Lower lobe of right lung (tissue), 2 donors: ENCODE data around the gene PABPN1. TPM values are rescaled to one million over a fixed set of nuclear protein-coding genes. Genes with fewer than 3 reads are reported as not detected.

Experiments
- ATAC-seq, 2 donors: fragments of 200-7000 bp; cut with Tn5 transposase; one replicate each; pipeline ENCODE4 v1.9.1; 2020 to 2022; ENCODE audit warnings: mild to moderate bottlenecking in 2 of 2, moderate library complexity in 2 of 2
- DNase-seq: peaks from one replicate; pipeline ENCODE4 v3.0.0-alpha.2; 2020
- H3K27ac ChIP-seq: fragments of 200-600 bp; one replicate; pipeline ENCODE4 v1.8.0; 2022
- H3K27me3 ChIP-seq: fragments of 200-600 bp; one replicate; pipeline ENCODE4 v1.8.0; 2022; ENCODE audit warnings: low read depth
- H3K36me3 ChIP-seq: fragments of 200-600 bp; one replicate; pipeline ENCODE4 v1.8.0; 2022; ENCODE audit warnings: mild to moderate bottlenecking
- H3K4me1 ChIP-seq: fragments of 200-600 bp; one replicate; pipeline ENCODE4 v1.8.0; 2022
- H3K4me3 ChIP-seq: fragments of 200-600 bp; one replicate; pipeline ENCODE4 v1.8.0; 2022; ENCODE audit warnings: mild to moderate bottlenecking
- H3K9me3 ChIP-seq: fragments of 200-600 bp; one replicate; pipeline ENCODE4 v1.8.0; 2022
- intact Hi-C: fragments of 100-400 bp; cut with DNase I; formaldehyde crosslinking; loops from one replicate; pipeline ENCODE4 v1.11.0; 2022
- total RNA-seq: library from RNA; stranded (reverse); fragmentation: NEBNext Ultra II Directional; extraction: Animal tissue kit (Norgen Biotek cat#: 25700); gene quantifications from one replicate; pipeline ENCODE4 v1.2.1, GENCODE V29; 2021
- TF ChIP-seq, protein P1 (sequence below): fragments of 200-600 bp; IDR thresholded peaks from one replicate; pipeline ENCODE4 v1.8.0; 2022; ENCODE audit warnings: antibody characterized with exemption, mild to moderate bottlenecking
- donor health status: DM: no; HTN: yes; CAD: no; lungs with severe emphysema.

Gene PABPN1
- total RNA-seq, 1 donor from 2014 or later: 122 TPM

GRCh38 chr14:23284654-23285529 lies 36.4 kb upstream of the PABPN1 start:
- peak overlapping the region; percentile 79 for H3K4me3 ChIP-seq
- no peaks in the 10 kb centered on the region for H3K9me3 ChIP-seq
- H3K27me3 ChIP-seq: no peaks in the 10 kb centered on the region
- peaks cover 24% of the 10 kb centered on the region for H3K4me1 ChIP-seq
- peak overlapping the region; percentile 89 for H3K27ac ChIP-seq
- intact Hi-C loops: no loop called here
- no peaks in the 10 kb centered on the region for H3K36me3 ChIP-seq
- TF ChIP-seq, protein P1, sequence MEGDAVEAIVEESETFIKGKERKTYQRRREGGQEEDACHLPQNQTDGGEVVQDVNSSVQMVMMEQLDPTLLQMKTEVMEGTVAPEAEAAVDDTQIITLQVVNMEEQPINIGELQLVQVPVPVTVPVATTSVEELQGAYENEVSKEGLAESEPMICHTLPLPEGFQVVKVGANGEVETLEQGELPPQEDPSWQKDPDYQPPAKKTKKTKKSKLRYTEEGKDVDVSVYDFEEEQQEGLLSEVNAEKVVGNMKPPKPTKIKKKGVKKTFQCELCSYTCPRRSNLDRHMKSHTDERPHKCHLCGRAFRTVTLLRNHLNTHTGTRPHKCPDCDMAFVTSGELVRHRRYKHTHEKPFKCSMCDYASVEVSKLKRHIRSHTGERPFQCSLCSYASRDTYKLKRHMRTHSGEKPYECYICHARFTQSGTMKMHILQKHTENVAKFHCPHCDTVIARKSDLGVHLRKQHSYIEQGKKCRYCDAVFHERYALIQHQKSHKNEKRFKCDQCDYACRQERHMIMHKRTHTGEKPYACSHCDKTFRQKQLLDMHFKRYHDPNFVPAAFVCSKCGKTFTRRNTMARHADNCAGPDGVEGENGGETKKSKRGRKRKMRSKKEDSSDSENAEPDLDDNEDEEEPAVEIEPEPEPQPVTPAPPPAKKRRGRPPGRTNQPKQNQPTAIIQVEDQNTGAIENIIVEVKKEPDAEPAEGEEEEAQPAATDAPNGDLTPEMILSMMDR: no peak
- peak in 1 of 2 donors; percentile 33 for ATAC-seq
- no peak for DNase-seq

DNA sequence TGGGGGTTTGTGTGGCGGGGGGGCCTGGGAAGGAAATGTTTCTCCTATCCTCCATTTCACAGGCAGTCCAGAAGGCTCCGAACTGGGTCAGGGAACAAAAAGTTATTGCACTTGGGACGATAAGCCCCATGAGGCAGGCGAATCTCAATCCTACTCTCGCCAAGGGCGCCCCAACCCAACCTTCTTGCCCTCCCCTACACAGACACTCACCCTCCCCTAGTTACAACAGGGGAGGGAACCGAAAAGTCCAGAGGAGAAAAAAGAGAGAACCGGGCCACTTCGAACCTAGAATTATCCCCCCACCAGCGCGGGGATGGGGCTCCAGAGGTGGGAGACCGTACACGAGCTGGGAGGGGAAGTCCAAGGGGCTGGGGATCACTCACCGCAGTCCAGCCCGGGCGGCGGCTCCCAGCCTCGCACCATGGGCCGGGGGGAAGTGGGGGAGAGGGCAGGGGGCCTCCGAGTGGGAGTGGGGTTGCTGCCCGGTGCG lies 35.7 kb upstream of the PABPN1 start:
- intact Hi-C loops: no loop called here
- DNase-seq (no peak), ATAC-seq (peak; percentile 53 to 54)
- H3K36me3 ChIP-seq: no peaks in the 10 kb centered on the region
- TF ChIP-seq, protein P1: no peak
- H3K9me3 ChIP-seq: no peaks in the 10 kb centered on the region
- H3K27ac ChIP-seq: peak overlapping the region; percentile 89
- H3K27me3 ChIP-seq: no peaks in the 10 kb centered on the region
- H3K4me3 ChIP-seq: peak overlapping the region; percentile 79
- H3K4me1 ChIP-seq: peaks cover 24% of the 10 kb centered on the region

- Histone ChIP-seq H3K4me3 (peak within 1 kb of the TSS; percentile 79), H3K27me3 (no peaks in the 10 kb centered on the region), H3K27ac (peak within 1 kb of the TSS; percentile 89), H3K36me3 (no peaks in the 10 kb centered on the region), H3K4me1 (peaks cover 24% of the 10 kb centered on the region), H3K9me3 (no peaks in the 10 kb centered on the region)
- intact Hi-C loops: no loop called here
- peak; percentile 99 for DNase-seq
- ATAC-seq: peak; percentile 99
- TF ChIP-seq, protein P1: no peak
Observed at GRCh38 chr14:23286020-23286901, 35.0 kb upstream of the PABPN1 start, which contains the start of gene HOMEZ. Gene HOMEZ (minus strand): TSS chr14:23286132. CDS start chr14:23285952, 180 bp downstream.

- intact Hi-C loops: no loop called here
- TF ChIP-seq, protein P1: no peak
Observed at GRCh38 chr14:23286902-23287479, 34.3 kb upstream of the PABPN1 start.

More at GRCh38 chr14:23286902-23287479, 34.3 kb upstream of the PABPN1 start:
- Histone ChIP-seq H3K4me3 (peak overlapping the region; percentile 79), H3K9me3 (no peaks in the 10 kb centered on the region), H3K27ac (peak overlapping the region; percentile 89), H3K27me3 (no peaks in the 10 kb centered on the region), H3K4me1 (peaks cover 24% of the 10 kb centered on the region), H3K36me3 (no peaks in the 10 kb centered on the region)
- DNase-seq (no peak), ATAC-seq (no peak)
